AG04449 (cell line): Measurements from ENCODE around the gene PLD5.

Source experiments
- CTCF ChIA-PET: fragments of 350-600 bp; formaldehyde crosslinking; extraction: SDS; loops from one replicate; lab custom pipeline; 2021; ENCODE audit warnings: antibody characterized with exemption; lab: Yijun Ruan, JAX
- POLR2A ChIA-PET: fragments of 400-600, 350-600 bp; formaldehyde crosslinking; extraction: SDS; loops from one replicate; lab custom pipeline; 2020; ENCODE audit warnings: antibody characterized with exemption, inconsistent platforms; lab: Yijun Ruan, JAX
- DNase-seq: peaks from one replicate; pipeline ENCODE4 v3.0.0-alpha.2; 2010; ENCODE audit warnings: low read depth, low spot score
- H3K4me3 ChIP-seq: 2 replicates; pipeline ENCODE4 v1.5.1; 2011; ENCODE audit warnings: low read depth, mild to moderate bottlenecking, control low read depth, low read length
- TF ChIP-seq, protein P1 (sequence below): IDR thresholded peaks from one replicate; pipeline ENCODE4 v1.5.1; 2011; ENCODE audit warnings: mild to moderate bottlenecking, moderate library complexity, low read length, control low read depth, inconsistent platforms; ENCODE audit not compliant: insufficient read depth; ENCODE audit errors: missing control alignments

PLD5 gene

DNA sequence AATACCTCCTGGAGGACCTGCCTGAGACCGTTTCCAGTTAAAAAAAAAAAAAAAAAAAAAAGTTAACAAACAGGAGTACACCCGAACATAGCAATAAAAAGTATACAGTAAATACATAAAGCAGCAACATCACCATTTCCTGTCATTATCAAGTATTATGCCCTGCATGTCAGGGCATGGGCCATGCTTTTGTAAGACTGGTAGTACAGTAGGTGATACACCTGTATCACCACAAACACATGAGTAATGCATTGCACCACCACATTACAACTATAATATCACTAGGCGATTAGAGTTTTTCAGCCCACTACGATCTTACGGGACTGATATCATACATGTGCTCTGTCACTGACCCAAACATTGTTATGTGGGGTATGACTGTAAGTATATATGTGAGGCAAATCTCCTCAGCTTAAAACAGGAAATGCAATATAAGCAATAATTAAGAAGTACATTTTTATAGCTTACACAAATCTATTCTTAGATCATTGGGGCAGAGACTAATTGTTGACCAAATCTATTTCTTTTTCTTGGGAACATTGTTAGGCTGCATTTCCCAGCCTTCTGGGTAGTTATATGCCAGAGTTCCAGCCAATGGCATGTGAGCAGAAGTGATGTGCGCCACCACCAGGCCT is 98.1 kb downstream of the PLD5 start:
- CTCF ChIA-PET: no interaction called here
- DNase-seq: no peak
- POLR2A ChIA-PET: no interaction called here
- no peak overlapping the region for H3K4me3 ChIP-seq
- TF ChIP-seq, protein P1, sequence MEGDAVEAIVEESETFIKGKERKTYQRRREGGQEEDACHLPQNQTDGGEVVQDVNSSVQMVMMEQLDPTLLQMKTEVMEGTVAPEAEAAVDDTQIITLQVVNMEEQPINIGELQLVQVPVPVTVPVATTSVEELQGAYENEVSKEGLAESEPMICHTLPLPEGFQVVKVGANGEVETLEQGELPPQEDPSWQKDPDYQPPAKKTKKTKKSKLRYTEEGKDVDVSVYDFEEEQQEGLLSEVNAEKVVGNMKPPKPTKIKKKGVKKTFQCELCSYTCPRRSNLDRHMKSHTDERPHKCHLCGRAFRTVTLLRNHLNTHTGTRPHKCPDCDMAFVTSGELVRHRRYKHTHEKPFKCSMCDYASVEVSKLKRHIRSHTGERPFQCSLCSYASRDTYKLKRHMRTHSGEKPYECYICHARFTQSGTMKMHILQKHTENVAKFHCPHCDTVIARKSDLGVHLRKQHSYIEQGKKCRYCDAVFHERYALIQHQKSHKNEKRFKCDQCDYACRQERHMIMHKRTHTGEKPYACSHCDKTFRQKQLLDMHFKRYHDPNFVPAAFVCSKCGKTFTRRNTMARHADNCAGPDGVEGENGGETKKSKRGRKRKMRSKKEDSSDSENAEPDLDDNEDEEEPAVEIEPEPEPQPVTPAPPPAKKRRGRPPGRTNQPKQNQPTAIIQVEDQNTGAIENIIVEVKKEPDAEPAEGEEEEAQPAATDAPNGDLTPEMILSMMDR: no peak

DNA sequence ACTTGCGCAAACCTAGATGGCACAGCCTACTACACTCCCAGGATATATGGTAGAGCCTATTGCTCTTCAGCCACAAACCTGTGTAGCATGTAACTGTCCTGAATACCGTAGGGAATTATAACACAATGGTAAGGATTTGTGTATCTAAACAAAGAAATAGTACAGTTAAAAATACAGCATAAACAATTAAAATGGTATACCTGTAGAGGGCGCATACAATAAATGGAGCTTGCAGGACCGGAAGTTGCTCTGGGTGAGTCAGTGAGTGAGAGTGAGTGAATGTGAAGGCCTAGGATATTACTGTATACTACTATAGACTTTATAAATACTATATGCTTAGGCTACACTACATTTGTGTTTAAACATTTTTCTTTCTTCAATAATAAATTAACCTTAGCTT is 99.3 kb downstream of the PLD5 start:
- ChIA-PET CTCF (no interaction called here), POLR2A (no interaction called here)
- DNase-seq: no peak
- TF ChIP-seq, protein P1: no peak
- no peak overlapping the region for H3K4me3 ChIP-seq

DNA sequence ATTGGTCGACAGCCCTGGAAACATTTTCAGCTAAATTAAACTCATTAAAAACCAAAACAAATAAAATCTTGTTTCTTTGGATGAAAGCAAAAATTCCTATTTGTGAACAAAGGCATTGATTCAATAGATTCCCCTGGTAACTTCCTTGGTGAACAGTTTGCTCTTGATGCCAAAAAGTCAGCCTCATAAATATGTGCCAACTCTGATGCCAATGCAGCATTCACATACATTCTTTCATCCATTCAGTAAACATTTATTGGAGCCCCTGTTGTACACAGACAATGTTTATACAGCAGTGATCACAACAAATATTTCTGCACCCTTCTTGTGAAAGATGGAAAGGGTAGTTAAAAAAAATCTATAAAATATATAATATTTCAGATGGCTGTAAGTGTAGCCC is 107.8 kb downstream of the PLD5 start:
- ChIA-PET POLR2A (no interaction called here), CTCF (no interaction called here)
- DNase-seq: no peak
- TF ChIP-seq, protein P1: no peak
- H3K4me3 ChIP-seq: no peak overlapping the region

DNA sequence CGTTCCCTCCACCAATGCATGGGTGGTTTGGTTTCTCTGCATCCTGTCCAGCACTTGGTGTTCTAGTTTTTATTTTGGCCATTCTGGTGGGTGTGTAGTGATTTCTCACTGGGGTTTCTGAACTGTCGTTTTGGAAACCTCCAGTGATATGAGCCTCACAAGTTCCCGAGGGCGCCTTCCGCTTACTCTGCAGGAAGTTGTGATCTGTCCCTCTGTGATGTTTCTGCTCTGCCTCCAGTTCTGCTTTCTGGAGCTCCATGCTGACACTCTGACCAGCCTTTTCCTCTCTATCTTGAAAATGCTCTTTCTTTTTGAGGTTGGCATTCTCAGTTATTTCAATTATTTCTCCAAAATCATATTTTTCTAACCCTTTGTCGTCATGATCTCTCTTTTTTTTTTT is 111.6 kb downstream of the PLD5 start:
- TF ChIP-seq, protein P1: no peak
- DNase-seq: no peak
- no peak overlapping the region for H3K4me3 ChIP-seq
- ChIA-PET CTCF (no interaction called here), POLR2A (no interaction called here)

DNA sequence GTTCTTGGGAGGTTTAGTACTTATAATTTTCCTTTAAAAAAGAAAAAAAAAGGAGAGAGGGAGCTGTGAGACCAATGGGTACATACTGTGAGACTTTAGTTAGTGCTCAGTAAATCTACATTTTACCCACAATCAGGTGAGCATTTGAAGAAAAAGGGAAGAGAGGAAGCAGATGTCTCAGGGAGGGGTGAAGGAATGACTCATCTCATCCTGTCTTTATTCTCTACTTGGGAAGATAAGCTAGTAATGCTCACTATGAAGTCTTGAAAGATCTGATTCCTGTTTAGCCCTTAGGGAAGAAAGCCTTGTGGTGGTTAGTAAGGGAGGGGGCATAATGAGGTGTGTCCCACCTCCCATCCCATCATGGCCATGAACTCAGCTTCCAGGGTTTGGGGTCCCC is 112.6 kb downstream of the PLD5 start:
- ChIA-PET POLR2A (no interaction called here), CTCF (no interaction called here)
- no peak overlapping the region for H3K4me3 ChIP-seq
- TF ChIP-seq, protein P1: no peak
- DNase-seq: no peak

DNA sequence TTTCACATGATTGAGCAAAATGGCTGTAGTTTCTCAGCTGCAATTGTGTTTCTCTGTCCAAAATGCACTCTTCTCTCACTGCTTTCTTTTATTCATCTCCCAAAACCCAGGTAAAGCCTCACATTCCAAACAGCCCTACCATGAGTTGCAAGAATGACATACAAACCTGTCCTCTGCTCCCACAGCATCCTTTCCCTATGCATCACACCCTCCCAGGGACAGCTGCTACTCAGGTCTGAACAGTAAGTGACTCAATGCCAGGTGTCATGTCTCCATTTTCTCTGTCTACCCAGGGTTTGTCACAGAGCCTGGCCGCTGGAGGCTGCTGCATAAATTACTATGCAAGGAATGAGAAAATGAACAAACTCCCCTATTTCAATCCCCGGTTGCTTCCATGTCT is 118.5 kb downstream of the PLD5 start:
- CTCF ChIA-PET: no interaction called here
- POLR2A ChIA-PET: no interaction called here
- no peak for DNase-seq
- H3K4me3 ChIP-seq: no peak overlapping the region
- TF ChIP-seq, protein P1: no peak
